Endothelial cell (in vitro differentiated cells): ENCODE measurements around the gene NTSR2. TPM values are rescaled to one million over a fixed set of nuclear protein-coding genes. Genes with fewer than 3 reads are reported as not detected.

Experiments
- DNase-seq: peaks from one replicate; pipeline ENCODE4 v3.0.0; 2021; ENCODE audit warnings: low spot score
- H3K27ac Mint-ChIP-seq: one replicate; pipeline ENCODE4 v1.8.0; 2021; ENCODE audit warnings: mixed read lengths, inconsistent platforms; ENCODE audit not compliant: unreplicated experiment
- H3K27me3 Mint-ChIP-seq: one replicate; pipeline ENCODE4 v1.8.0; 2021; ENCODE audit warnings: mild to moderate bottlenecking, moderate library complexity, mixed read lengths, inconsistent platforms; ENCODE audit not compliant: unreplicated experiment
- H3K36me3 Mint-ChIP-seq: one replicate; pipeline ENCODE4 v1.8.0; 2021; ENCODE audit warnings: mild to moderate bottlenecking, low read depth, mixed read lengths, inconsistent platforms; ENCODE audit not compliant: unreplicated experiment
- H3K4me1 Mint-ChIP-seq: one replicate; pipeline ENCODE4 v1.8.0; 2021; ENCODE audit warnings: mild to moderate bottlenecking, mixed read lengths, inconsistent platforms; ENCODE audit not compliant: unreplicated experiment
- H3K4me3 Mint-ChIP-seq: one replicate; pipeline ENCODE4 v1.8.0; 2021; ENCODE audit warnings: mild to moderate bottlenecking, mixed read lengths, inconsistent platforms; ENCODE audit not compliant: unreplicated experiment
- H3K9me3 Mint-ChIP-seq: one replicate; pipeline ENCODE4 v1.8.0; 2021; ENCODE audit warnings: mixed read lengths, inconsistent platforms; ENCODE audit not compliant: unreplicated experiment
- total RNA-seq: library from RNA; stranded (reverse); fragmentation: NEBNext Ultra II Directional; extraction: Animal tissue kit (Norgen Biotek cat#: 25700); gene quantifications from one replicate; pipeline ENCODE4 v1.2.1, GENCODE V29; 2021; ENCODE audit not compliant: unreplicated experiment
- TF ChIP-seq, protein P1 (sequence below): fragments of 200-600 bp; sonication (generic); IDR thresholded peaks from one replicate; pipeline ENCODE4 v1.5.0; 2021; ENCODE audit warnings: antibody characterized with exemption; ENCODE audit not compliant: unreplicated experiment

The NTSR2 gene
- total RNA-seq, 1 donor from 2014 or later = not detected

DNA sequence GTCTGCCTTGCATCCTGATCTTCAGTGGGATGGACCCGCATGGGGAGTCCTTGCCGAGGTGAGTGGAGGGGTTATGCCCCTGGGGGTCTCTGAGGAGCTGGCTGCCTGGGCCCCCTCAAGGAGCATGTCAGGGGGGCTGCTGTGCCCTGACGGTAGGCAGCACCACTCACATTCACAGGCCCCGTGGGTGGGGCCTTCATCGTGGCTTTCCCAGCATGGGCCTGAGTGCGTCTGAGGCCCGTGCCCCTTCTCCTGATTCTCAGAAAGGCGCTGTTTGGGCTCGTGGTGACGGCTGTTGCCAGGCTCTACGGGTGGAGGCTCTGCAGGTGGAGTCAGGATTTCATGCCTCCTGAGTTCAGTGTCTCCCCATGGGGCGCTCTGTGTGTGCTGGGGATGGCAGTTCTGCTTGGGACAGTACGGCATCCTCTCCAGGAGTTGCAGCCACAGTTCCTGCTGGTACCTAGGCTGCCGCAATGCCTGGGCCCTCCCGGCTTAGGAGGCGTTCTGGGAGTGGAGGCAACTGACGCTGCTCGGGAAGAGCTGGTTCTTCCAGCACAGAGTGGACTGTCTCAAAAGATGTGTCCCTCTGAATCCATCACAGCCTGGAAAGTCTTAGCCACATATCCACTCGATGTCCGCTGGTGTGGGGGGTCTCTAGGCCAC is 57.3 kb downstream of the NTSR2 start:
- peaks cover 2% of the 10 kb centered on the region for H3K4me1 Mint-ChIP-seq
- H3K9me3 Mint-ChIP-seq = no peaks in the 10 kb centered on the region
- peaks cover 25% of the 10 kb centered on the region for H3K36me3 Mint-ChIP-seq
- H3K27me3 Mint-ChIP-seq = peaks cover 6% of the 10 kb centered on the region
- no peak overlapping the region for H3K27ac Mint-ChIP-seq
- no peak overlapping the region for H3K4me3 Mint-ChIP-seq
- no peak for DNase-seq
- TF ChIP-seq, protein P1, sequence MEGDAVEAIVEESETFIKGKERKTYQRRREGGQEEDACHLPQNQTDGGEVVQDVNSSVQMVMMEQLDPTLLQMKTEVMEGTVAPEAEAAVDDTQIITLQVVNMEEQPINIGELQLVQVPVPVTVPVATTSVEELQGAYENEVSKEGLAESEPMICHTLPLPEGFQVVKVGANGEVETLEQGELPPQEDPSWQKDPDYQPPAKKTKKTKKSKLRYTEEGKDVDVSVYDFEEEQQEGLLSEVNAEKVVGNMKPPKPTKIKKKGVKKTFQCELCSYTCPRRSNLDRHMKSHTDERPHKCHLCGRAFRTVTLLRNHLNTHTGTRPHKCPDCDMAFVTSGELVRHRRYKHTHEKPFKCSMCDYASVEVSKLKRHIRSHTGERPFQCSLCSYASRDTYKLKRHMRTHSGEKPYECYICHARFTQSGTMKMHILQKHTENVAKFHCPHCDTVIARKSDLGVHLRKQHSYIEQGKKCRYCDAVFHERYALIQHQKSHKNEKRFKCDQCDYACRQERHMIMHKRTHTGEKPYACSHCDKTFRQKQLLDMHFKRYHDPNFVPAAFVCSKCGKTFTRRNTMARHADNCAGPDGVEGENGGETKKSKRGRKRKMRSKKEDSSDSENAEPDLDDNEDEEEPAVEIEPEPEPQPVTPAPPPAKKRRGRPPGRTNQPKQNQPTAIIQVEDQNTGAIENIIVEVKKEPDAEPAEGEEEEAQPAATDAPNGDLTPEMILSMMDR = no peak

DNA sequence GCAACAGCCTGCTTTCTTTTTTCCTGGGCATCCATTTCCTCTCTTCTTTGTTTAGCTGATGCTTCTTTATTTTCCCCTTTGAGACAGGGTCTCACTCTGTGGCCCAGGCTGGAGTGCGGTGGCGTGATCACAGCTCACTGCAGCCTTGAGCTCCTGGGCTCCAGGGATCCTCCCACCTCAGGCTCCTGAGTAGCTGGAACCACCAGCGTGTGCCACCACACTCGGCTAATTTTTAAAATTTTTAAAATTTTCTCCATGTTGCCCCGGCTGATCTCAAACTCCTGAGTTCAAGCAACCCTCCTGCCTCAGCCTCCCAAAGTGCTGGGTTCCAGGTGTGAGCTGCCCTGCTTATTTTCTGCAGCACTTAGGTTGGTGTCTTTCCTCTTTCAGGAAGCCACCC is 58.7 kb downstream of the NTSR2 start:
- peaks cover 14% of the 10 kb centered on the region for H3K36me3 Mint-ChIP-seq
- no peaks in the 10 kb centered on the region for H3K9me3 Mint-ChIP-seq
- peaks cover 2% of the 10 kb centered on the region for H3K27me3 Mint-ChIP-seq
- no peak for DNase-seq
- H3K27ac Mint-ChIP-seq = no peak overlapping the region
- H3K4me3 Mint-ChIP-seq = no peak overlapping the region
- H3K4me1 Mint-ChIP-seq = no peaks in the 10 kb centered on the region
- TF ChIP-seq, protein P1 = no peak

DNA sequence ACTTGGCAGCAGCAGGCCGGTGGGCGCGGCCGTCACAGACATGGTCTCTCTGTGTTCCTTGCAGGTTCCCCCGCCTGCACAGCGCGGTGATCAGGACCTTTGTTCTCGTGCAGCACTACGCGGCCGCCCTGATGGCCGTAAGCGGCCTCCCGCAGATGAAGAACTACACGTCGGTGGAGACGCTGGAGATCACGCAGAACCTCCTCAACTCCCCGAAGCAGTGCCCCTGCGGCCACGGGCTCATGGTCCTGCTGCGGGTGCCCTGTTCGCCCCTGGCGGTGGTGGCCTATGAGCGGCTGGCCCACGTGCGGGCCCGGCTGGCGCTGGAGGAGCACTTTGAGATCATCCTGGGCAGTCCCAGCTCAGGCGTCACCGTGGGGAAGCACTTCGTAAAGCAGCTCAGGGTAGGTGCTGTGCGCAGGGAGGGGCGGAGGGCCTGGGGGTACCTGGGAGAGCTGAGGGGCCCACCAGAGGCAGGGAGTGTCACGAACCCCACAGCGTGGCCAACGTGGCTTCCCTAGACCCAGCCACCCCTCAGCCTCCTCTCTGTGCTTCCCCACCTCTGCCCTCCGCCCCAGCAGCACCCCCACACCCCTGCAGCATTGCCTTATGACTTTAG is 59.3 kb downstream of the NTSR2 start:
- peaks cover 10% of the 10 kb centered on the region for H3K36me3 Mint-ChIP-seq

More for the DNA sequence above, 59.3 kb downstream of the NTSR2 start:
- peaks cover 2% of the 10 kb centered on the region for H3K27me3 Mint-ChIP-seq
- no peak overlapping the region for H3K4me3 Mint-ChIP-seq
- DNase-seq = no peak
- H3K4me1 Mint-ChIP-seq = no peaks in the 10 kb centered on the region
- no peaks in the 10 kb centered on the region for H3K9me3 Mint-ChIP-seq
- TF ChIP-seq, protein P1 = no peak
- H3K27ac Mint-ChIP-seq = no peak overlapping the region

Other genes starting within 250 kb of the NTSR2 start
- 20.4 TPM for gene E2F6, start 204.0 kb downstream of the NTSR2 start, total RNA-seq
- 35.9 TPM for gene GREB1, start 136.2 kb downstream of the NTSR2 start, total RNA-seq
- 16.4 TPM for gene LPIN1, start 76.4 kb upstream of the NTSR2 start, total RNA-seq